CMK (cell line): ENCODE measurements around the gene TMEM89.

Experiments
- DNase-seq: peaks from one replicate; pipeline ENCODE4 v3.0.0-alpha.2; 2010; ENCODE audit warnings: low read depth

Gene TMEM89

DNA sequence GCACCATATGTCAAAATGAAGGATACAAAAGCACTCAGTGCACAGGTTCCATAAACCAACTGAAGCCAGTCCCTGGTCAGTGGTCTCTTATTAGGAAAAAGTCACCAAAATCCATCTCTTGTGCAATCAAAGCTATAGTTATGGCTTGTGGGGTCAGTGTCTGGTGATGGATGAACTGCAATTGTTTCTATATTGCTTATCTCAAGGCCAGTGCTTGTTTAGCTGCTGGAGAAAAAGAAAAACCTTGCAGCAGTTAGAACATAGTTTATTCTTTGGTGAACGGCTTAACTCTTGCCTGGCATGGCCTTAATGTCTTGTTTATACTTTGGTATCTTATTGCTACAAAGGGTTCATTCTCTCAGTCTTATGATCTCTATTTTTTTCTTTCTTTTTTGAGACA lies 9.3 kb downstream of the TMEM89 start:
- no peak for DNase-seq

DNA sequence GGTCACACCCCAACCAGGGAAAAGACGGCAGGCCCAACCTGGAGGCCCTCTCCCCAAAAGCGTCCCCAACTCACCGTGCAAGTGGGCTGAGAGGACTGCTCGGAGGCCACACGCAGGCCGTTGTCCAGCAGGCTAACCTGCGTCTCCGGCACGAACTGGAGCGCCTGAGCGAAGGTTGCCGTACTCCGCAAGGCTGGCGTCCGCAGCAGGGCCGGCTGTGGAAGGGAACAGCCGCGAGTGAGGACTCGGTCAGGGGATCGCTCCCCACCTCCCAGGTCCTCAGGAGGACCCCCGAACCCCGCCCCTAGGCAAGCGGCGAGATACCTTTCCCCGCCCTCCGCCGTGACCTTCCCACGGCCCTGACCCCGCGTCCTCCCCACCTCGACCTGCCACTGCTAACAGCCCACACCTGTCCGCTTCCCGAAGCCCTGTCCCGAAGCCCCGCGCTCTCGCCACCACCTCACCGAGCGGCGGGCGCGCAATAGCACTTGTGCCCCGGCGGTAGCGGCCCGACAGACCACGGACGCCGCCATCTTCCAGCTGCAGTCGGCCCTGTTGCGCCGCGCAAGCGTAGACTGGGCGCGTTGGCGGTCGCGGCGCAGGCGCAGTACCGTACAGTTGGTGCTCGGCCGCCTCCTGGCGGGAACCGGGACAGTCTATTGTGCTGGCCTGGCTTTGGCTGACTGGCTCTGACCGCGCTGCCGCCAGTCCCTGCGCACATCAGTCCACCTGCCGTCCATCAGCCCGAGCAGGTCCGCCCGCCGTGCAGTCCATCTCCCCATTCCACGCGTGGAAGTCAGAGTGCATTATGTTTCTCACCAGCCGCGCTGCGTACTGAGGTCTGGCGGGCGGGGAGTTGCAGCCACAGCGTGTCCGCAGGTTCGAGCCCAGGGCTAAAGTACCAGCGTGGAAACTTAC lies 12.2 kb downstream of the TMEM89 start, which contains the start of gene UQCRC1:
UQCRC1 (minus strand) TSS at position 559 of the 918 bp plus-strand sequence; CDS start at position 533, 26 bp downstream.
- DNase-seq = peak; percentile 78

DNA sequence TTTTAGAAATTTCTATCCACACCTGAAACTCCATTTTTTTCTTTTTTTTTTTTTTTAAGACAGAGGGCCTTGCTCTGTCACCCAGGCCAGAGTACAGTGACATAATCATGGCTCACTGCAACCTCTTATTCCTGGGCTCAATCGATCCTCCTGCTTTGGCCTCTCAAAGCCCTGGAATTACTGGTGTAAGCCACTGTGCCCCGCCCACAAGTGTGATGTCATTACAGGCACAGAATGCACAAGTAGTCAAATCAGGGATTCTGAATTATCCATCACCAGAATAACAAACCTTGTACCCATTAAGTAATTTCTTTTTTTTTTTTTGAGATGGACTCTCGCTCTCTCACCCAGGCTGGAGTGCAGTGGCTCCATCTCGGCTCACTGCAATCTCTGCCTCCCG lies 14.1 kb downstream of the TMEM89 start:
- no peak for DNase-seq

DNA sequence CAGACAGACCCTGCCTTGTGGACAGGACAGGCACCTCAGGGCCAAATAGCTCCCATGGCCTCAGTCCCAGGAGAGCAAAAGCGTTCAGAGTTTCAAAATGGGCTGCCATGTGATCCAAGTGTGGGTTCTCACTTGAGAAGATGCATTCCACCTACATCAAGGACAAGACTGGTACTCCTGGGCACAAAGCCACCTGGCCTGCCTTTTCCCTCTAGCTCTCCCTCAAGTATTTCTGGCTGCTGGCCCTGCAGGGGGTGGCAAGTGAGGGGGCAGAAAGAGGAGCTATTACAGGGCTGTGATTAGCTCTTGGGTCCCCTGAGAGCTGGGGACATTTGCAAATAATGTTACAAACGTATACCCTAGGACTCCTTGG lies 20.0 kb downstream of the TMEM89 start:
- DNase-seq = no peak

DNA sequence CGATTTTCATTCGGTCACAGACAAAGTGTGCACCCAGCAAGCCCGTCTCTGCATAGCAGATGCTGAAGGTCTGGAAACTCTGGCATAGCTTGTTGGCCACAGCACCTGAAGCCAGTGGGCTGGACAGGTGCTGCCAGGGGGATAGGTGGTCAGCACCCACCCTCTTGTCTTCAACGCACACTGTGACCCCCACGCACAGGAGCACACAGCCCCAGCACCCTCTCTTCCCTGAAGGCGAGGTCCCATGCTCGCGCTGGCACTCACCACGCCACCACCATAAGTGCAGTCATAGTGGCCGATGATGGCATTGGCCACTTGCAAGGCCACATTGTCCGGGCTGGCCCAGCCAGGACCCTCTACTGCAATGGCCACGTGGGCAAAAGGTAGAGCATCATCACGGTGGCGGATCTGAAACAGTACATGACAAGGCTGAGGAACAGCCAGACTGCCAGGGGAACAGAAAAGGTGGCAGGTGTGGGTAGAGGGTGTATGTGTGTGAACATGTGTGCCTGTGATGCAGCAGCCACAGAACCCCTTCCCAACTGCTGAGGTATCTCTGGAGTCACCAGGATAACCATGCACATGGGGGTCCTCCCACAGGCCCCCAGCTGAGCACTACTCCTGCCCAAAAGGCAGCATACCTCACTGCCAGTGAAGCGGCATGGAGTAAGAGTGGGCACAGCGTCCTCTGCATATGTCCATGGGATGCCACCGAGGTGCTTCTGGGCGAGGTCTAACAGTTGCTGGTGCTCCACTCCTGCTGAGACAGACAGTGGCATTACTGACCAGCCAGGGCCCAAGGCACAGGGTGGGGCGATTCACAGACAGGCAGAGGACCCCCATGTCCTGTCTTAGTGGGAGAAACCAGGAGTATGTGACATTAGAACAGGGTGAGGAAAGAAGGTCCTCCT lies 20.6 kb downstream of the TMEM89 start:
- DNase-seq = no peak

DNA sequence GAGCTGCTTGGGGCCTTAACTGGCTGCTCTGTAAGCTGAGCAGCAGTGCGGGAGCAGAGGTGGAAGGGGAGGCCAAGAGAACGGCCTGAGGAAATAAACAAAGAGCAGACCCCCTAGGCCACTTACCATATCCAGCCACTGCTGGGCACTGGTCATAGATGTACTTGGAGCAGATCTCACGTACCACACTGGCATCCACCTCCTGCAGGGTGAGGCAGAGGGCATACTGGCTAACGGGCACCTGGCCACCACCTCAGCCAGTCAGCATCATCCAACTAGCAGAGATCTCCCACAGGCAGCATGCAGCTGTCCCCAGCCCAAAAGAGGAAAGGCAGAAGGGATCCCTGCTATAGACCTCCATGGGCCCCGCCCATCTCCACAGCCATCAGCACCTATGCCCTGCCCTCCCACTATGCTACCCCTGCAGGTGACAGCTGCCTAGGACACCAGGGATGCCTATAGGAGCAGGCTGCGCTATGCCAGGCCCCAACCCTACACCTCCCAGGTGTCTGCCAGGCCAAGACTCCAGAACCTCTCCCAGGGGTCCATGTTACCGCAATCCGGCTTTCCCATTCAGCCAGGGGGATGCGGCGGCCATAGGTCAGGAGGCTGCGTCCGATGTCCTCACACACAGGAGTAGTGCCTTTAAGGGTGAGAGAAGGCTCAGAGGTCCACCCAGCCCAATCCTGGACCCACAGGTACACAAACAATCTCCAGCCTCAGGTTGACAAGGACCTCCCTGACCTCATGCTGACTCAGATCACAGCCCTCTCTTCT lies 21.9 kb downstream of the TMEM89 start:
- DNase-seq = no peak

DNA sequence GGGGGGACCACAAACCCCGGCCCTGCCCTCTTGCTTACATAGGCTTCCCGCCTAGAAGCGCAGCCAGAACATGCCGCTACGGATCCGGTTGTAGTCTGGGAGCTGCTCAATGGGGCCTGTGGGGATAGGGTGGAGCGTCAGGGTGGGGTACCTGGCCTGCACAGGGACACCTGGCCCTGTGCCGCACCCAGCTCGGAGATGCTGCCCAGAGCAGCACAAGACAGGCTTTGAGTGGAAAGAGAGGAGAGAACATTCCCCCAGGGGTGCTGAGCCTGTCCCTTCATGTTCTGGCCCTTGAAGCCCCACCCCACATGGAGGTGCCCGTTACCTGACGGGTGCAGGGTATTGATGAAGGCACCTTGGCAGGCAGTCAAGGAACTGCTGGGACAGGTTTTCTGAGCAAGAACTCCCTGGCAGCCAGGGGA lies 22.5 kb downstream of the TMEM89 start:
- no peak for DNase-seq

DNA sequence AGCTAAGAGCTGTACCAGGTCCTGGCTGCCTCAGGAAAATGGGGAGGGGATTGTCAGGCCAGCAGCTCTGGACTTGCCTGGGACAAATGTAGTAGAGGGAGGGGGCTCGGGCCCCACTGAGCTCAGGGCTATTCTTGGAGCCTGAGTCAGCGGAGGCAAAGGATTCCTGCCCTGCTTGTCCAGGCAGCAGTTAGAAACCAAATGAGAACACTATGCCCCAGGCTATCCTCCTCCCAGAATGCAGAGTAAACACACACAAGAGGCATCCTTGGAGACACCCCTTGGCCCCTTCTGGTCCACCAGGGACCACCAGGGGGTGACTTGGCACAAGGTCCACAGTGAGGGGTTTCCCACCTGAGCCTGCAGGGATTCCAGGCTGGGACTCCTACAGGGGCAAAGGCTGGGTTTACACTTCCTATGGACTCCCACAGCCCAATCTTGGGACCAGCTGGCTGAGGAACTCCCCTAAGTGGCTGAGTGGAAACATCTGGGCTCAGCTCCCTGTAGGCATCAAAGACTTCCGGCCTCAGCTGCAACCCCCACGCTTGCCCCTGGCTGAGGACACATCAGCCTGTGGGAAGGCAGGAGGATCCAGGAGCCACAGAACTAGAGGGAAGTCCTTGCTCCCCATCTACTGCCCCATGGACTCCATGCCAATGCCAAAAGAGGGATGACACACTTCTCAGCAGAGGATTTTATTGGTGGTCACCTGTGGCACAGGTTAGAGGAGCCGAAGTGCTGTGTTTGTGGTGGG lies 23.1 kb downstream of the TMEM89 start:
- no peak for DNase-seq

DNA sequence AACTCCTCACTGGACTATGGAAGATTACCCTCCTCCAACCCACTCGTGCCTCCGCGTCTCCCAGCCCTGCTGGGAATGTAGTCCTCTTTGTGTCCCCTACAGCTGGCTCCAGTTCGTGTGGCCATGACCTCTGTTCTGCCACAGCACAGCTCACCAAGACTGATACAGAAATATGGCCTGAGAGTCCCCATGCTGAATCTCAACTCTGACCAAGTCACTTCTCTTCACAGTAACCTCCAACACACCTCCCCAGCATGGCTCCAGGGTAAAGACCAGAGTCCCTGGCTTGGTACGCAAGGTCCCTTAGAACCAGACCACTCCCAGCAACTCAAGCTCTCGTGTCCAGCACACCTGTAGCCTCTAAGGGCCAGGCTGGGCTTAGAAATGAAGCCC lies 24.2 kb downstream of the TMEM89 start:
- DNase-seq = no peak

DNA sequence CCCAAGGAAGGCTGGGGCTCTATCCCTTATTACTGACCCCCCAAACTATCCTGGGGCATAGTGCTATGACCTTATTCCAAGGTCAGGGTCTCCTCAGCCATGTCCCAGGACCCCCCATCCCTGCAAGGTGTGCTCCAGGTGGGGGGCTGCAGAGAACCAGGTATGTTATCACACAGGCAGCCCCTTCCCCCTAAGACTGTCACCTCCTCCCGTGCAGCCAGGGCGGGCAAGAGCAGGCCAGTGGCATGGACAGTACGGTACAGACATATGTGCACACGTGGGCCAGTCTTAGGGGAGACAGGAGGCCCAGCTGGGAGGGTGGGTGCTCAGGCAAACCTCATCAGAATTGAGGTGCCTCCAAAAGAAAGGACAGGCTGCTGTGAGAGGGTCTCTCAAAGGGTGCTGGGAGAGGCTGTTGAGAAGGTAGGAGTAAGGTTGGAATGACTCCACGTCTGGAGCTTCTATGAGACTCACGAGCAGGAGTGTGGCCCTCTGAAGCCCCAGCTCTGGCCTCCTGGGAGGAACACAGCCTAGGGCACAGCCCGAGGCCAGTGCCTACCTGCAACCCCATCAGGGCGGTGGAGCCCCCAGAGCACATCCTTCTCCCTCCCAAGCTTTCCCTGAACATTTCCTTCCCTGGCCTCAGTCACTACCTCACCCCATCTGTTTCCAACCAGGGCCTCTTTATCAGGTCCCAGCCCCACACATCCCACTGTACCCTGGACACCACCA lies 24.7 kb downstream of the TMEM89 start:
- no peak for DNase-seq

DNA sequence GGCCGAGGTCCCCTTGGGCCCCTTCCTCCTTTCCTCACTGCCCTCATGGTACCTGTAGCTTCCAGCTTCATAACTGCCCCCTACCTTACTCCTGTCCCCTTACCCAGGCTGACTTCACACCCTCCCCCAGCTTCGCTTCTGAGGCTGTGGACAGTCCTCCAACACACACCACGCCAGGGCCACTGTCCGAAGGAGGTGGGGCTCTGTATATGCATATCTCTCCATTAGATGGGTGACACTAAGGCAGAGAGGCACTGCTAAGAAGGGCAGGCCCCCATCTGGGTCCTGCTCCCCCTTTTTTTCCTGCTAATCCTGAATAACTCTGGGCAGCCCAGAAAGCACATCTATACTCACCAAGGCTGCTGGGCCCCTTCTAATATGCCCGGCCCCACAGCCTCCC lies 25.4 kb downstream of the TMEM89 start:
- no peak for DNase-seq

DNA sequence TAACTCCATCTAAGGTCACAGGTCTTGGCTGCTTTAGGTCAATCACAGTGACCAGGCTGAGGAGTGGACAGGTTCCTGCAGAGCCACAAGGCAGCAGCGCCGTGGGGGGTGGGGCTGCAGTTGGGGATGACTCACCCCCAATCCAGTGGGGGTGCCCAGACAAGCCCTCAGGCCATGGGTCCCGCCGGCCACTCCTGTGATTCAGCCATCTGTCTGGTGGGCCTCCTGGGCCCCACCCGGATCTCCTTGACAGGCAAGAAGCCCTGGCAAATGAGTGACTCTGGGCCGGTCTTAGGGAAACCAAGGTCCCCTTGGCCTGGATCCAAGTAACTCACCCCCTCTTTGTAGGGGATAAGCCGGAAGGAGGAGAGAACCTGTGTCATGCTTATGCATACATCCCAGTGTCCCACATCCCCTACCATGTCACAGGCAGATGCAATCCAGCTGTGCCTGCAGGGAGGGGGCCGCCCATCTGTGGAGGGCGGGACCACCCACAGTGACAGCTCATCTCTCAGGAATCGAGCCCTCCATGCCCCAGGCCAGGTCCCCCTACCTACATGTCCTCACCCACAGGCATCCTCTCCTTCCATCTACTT lies 25.9 kb downstream of the TMEM89 start:
- no peak for DNase-seq

DNA sequence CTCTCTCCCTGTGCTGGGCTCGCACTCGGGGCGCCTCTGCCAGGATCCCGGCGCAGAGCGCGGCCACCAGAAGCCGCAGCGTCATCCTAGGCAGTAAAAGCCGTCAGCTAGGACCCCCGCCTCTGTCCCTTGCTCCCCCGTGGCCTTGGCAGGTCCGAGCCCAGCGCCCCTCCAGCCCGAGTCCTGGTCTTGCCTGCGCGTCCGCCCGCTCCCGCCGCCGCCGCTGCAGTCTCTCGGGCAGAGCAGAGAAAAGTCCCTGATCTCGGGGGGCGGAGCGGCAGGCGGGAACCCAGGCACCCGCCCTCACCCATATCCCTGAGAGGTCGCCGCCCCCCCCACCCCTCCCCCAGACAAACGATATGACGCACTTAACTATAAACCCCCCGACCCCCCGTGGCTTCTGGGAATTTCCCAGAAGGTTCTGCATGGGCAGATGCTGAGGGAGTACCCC lies 26.5 kb downstream of the TMEM89 start, which contains the start of gene COL7A1:
COL7A1 (minus strand) TSS at position 255 of the 451 bp plus-strand sequence; CDS start at position 85, 170 bp downstream.
- no peak for DNase-seq

DNA sequence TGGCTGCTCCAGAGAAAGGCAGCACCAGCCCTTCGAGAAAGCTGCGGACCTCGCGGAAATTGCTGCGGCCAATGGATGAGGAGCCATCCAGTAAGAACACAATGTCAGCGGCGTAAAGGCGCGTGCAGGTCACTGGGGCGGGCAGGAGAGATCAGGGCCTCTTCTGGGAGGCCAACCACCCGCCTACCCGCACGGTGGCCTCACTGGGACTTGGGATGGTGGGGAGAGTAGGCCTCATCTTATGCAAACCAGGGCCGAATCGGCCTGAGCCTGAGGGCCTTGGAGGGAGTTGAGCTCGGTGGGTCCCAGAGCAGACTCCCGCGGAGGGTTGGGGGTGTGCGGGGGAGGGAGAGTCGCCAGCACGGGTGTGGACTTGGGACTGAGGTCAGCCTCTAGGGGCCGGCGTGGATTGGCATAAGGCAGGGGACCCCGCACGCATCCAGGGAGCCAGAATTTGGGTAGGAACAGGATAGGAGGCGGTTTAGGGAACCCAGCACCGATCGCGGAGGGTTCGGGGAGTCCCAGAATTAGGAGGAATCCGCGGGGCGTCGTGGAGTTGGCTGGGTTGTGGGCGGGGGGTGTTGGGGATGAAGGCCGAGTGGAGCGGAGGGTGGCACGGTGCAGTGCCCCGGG lies 27.0 kb downstream of the TMEM89 start:
- DNase-seq = no peak

DNA sequence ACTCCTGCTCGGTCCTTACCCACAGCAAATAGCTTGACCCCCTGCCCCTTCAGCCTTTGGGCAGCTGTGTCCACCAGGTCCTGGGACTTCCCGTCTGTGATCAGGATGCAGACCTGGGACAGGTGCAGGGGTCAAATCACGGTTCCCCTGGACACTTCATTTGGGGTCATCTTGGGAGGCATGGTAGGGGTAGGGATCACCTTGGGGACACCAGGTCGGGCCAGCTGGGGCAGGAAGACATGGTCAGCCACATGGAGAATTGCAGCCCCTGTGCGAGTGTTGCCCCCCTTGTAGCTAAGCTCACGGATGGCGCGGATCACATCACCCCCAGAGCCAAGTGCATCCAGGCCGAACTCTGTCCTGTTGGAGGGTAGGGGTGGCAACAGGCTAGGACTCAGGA lies 28.2 kb downstream of the TMEM89 start:
- DNase-seq = no peak

DNA sequence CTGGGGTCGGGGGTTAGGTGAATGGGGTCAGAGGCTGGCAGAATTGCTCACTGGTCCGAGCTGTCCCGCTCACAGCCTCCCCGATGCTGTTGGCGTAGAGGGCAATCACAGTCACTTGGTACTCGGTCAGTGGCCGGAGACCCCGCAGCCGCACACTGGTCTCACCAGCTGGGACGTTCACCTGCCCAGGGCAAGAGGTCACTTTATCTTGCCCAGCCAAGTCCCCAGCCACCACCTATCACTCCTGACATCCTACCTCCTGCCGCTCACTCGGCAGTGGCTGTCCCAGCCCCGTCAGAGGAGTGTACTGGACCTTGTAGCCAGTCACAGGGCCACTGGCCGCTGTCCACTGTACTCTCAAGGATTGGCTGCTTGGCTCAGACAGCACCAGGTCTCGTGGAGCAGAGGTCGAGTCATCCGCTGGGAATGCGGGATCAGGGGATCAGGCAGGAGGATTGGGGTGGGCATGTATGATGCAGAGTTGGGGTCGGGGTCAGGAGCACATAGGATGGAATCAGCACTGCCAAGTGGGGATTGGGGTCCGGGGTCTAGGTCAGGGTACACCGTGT lies 29.0 kb downstream of the TMEM89 start:
- no peak for DNase-seq

DNA sequence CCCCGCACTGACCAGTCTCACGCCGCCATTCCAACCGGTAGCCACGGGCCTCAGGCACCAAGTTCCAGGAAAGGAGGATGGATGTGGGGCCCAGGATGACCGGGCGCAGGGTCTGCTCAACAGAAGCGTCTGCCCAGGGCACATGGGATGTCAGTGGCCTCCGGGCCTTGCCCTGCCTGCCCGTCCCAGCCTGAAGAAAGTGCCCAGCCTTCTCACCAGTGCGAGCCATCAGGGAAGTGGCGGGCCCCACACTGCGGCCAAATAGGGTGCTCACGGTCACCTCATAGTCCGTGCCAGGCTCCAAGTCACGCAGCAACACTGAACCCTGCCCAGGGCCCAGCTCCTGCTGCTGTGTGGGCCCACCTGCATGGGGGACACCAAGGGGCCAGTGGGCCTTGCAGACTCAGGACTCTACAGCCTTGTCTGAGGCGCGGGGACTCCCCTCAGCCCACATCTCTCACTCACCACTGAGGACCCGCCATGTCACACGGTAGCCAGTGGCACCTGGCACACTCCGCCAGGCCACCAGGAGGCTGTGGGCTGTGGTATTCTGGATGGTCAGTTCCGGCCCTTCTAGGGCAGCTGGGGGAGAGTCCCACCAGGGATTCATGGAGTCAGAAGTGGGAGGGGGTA lies 29.6 kb downstream of the TMEM89 start:
- no peak for DNase-seq

DNA sequence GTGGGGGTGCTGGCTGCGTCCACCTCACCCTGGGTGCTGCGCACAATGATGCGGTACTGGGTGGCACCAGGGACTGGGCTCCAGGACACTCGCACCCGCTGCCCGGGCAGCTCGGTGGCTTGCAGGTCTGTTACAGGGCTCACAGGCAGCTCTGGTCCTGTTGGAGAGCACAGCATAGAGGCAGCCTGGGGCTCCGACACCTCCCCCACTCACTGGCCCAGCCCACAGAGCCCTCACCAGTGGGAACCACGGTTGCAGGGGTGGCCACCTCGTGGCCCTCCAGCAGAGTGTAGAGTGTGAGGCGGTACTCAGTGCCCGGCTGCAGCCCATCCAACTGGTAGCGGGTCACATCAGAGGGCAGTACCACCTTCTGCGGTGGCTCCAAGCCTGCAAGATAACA lies 30.1 kb downstream of the TMEM89 start:
- no peak for DNase-seq

DNA sequence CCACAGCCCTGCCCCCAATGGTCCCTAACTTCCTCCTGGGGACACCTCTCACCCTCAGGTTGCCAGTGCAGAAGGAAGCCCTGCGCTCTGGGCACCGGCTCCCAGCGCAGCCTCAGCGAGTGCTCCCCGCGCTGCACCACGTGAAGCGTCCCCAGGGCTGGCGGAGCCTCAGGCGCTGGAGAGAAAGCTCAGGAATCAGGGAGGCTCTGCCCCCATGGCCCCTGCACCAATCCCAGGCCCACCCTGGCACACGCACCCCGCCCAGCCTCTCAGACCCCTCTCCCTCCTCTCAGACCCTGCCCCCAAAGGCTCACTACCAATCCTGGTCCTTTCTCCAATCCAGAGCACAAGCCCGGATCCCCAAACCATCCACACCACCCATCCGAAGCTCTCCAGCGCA lies 33.3 kb downstream of the TMEM89 start:
- no peak for DNase-seq
